Liver (tissue), 2 donors: ENCODE data around the gene HDAC5.

Source experiments
- MAX ChIP-seq: IDR thresholded peaks from 2 replicates; pipeline ENCODE4 v1.6.1; 2016; ENCODE audit warnings: antibody characterized with exemption
- SP1 ChIP-seq: IDR thresholded peaks from 2 replicates; pipeline ENCODE4 v1.6.1; 2018; ENCODE audit warnings: antibody characterized with exemption, mild to moderate bottlenecking
- donor health status: healthy.

GRCh38 chr17:44164476-44164875 lies 41.0 kb upstream of the HDAC5 start:
- TF ChIP-seq MAX (no peak), SP1 (no peak)
